Measurements from ENCODE around the gene PRLR. TPM values are rescaled to one million over a fixed set of nuclear protein-coding genes. Genes with fewer than 3 reads are reported as not detected.

PRLR gene
- total RNA-seq, 1 experiment from 2014 or later: 0.59 TPM

DNA sequence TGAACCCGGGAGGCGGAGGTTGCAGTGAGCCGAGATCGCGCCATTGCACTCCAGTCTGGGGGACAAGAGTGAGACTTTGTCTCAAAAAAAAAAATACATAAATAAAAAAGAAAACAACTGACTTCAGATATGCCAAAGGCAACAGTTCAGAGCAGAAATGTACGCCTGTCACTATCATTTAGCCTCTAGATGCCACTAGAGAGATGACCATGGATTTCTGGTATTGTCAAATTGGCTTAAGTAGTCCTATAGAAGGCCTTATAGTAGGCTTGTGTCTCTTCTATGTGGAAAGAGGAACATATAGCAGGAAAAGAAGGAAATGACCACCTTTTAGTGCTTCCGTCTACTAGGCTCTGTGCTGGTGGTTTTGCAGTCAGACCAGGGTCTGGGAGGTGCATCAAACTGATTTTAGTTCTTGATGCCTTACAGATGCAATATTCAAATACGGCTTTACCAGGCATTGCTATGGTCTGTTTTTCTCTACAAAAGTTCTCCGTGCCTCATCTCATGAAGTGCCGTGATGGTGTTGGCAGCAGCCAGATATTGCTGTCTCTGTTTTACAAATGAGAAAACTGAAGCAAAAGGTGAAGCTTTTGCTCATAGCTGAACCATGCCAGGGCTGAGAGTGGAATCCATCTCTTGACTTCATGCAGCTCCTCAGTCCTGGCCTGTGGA lies 199.7 kb downstream of the PRLR start:
- peaks cover 35% of the 10 kb centered on the region for H3K27me3 Mint-ChIP-seq (ENCODE audit: unreplicated experiment)
- no peak overlapping the region for H3K27ac Mint-ChIP-seq (ENCODE audit: unreplicated experiment)
- H3K4me3 Mint-ChIP-seq (ENCODE audit: low read depth, unreplicated experiment): no peak overlapping the region
- H3K4me1 Mint-ChIP-seq (ENCODE audit: low read depth, unreplicated experiment): no peaks in the 10 kb centered on the region
- intact Hi-C loops (cut with micrococcal nuclease; ENCODE audit: unreplicated experiment): no loop called here
- TF ChIP-seq CTCF (IDR thresholded peaks at IDR 0.05; ENCODE audit: unreplicated experiment): no peak
- no peak for DNase-seq
- CTCF ChIA-PET: no interaction called here
- no peaks in the 10 kb centered on the region for H3K36me3 Mint-ChIP-seq (ENCODE audit: insufficient read depth, unreplicated experiment)
- H3K9me3 Mint-ChIP-seq (ENCODE audit: low read depth, unreplicated experiment): no peaks in the 10 kb centered on the region
- BruUV-seq (replicated peaks): no TSS peak

- H3K27me3 Mint-ChIP-seq (ENCODE audit: unreplicated experiment): peaks cover 35% of the 10 kb centered on the region
- H3K27ac Mint-ChIP-seq (ENCODE audit: unreplicated experiment): no peak overlapping the region
- H3K4me1 Mint-ChIP-seq (ENCODE audit: low read depth, unreplicated experiment): no peaks in the 10 kb centered on the region
- intact Hi-C loops (cut with micrococcal nuclease; ENCODE audit: unreplicated experiment): no loop called here
- BruUV-seq (replicated peaks): no TSS peak
- H3K9me3 Mint-ChIP-seq (ENCODE audit: low read depth, unreplicated experiment): no peaks in the 10 kb centered on the region
- no peak overlapping the region for H3K4me3 Mint-ChIP-seq (ENCODE audit: low read depth, unreplicated experiment)
- no peaks in the 10 kb centered on the region for H3K36me3 Mint-ChIP-seq (ENCODE audit: insufficient read depth, unreplicated experiment)
- no peak for DNase-seq
- CTCF ChIA-PET: no interaction called here
- TF ChIP-seq CTCF (IDR thresholded peaks at IDR 0.05; ENCODE audit: unreplicated experiment): no peak
Measured at GRCh38 chr5:35029333-35029732, 201.0 kb downstream of the PRLR start.

DNA sequence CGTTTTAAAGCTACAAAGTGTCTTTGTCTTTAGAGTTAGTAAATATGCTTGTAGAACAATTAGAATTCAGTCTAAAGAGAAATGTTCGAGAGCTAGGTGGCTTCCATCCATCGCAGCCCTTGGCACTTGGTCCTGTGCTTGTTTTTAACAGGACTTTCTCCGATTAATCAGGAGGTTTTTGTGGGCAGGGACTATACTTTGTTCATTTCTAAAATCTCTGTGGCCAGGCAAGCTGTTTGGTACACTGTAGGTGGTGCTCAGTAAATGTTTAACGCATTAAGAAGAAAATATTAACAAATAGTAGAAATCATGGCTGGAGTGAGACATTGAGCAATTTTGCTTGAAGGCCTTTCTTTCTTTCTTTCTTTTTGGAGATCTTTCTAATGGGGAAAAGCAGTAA lies 203.3 kb downstream of the PRLR start:
- no TSS peak for BruUV-seq (replicated peaks)
- Mint-ChIP-seq H3K36me3 (ENCODE audit: insufficient read depth, unreplicated experiment) (no peaks in the 10 kb centered on the region), H3K27me3 (ENCODE audit: unreplicated experiment) (peaks cover 23% of the 10 kb centered on the region), H3K4me1 (ENCODE audit: low read depth, unreplicated experiment) (no peaks in the 10 kb centered on the region), H3K9me3 (ENCODE audit: low read depth, unreplicated experiment) (no peaks in the 10 kb centered on the region), H3K27ac (ENCODE audit: unreplicated experiment) (no peak overlapping the region), H3K4me3 (ENCODE audit: low read depth, unreplicated experiment) (no peak overlapping the region)
- no peak for DNase-seq
- intact Hi-C loops (cut with micrococcal nuclease; ENCODE audit: unreplicated experiment): no loop called here
- no peak for TF ChIP-seq CTCF (IDR thresholded peaks at IDR 0.05; ENCODE audit: unreplicated experiment)
- CTCF ChIA-PET: interaction anchor here (1.1 kb wide), 1 partner anchor 14 kb away, joined by 3 read pairs; no protein-coding TSS in a partner anchor

- CTCF ChIA-PET: interaction anchor here (0.7 to 1.1 kb wide), 2 partner anchors 15 to 86 kb away, joined by 3 read pairs; no protein-coding TSS in a partner anchor
- no TSS peak for BruUV-seq (replicated peaks)
- H3K4me1 Mint-ChIP-seq (ENCODE audit: low read depth, unreplicated experiment): no peaks in the 10 kb centered on the region
Measured at GRCh38 chr5:35026280-35026840, 203.9 kb downstream of the PRLR start.

More at GRCh38 chr5:35026280-35026840, 203.9 kb downstream of the PRLR start:
- H3K4me3 Mint-ChIP-seq (ENCODE audit: low read depth, unreplicated experiment): no peak overlapping the region
- intact Hi-C loops (cut with micrococcal nuclease; ENCODE audit: unreplicated experiment): no loop called here
- no peak for DNase-seq
- peaks cover 23% of the 10 kb centered on the region for H3K27me3 Mint-ChIP-seq (ENCODE audit: unreplicated experiment)
- no peak overlapping the region for H3K27ac Mint-ChIP-seq (ENCODE audit: unreplicated experiment)
- no peaks in the 10 kb centered on the region for H3K9me3 Mint-ChIP-seq (ENCODE audit: low read depth, unreplicated experiment)
- no peaks in the 10 kb centered on the region for H3K36me3 Mint-ChIP-seq (ENCODE audit: insufficient read depth, unreplicated experiment)
- TF ChIP-seq CTCF (IDR thresholded peaks at IDR 0.05; ENCODE audit: unreplicated experiment): no peak

Measured in Calu3 (cell line).